Osteoblast (primary cell): ENCODE results near the gene OSBPL5. TPM values are rescaled to one million over a fixed set of nuclear protein-coding genes. Genes with fewer than 3 reads are reported as not detected.

Experiments used
- DNase-seq: peaks from one replicate; pipeline ENCODE4 v3.0.0; 2011; ENCODE audit warnings: low spot score, mixed read lengths; ENCODE audit not compliant: insufficient read length; ENCODE audit errors: missing footprints
- H2AFZ ChIP-seq: 2 replicates; pipeline ENCODE4 v1.6.0; 2011; ENCODE audit warnings: mild to moderate bottlenecking, low read length
- H3K27ac ChIP-seq: 2 replicates; pipeline ENCODE4 v1.5.1; 2011; ENCODE audit warnings: mild to moderate bottlenecking, low read depth, low read length, moderate library complexity
- H3K27me3 ChIP-seq: 2 replicates; pipeline ENCODE4 v1.6.0; 2012; ENCODE audit warnings: mild to moderate bottlenecking, control low read depth, inconsistent platforms, low read length, moderate library complexity; ENCODE audit not compliant: insufficient read depth
- H3K36me3 ChIP-seq: 2 replicates; pipeline ENCODE4 v1.5.1; 2011; ENCODE audit warnings: mild to moderate bottlenecking, low read length, control low read depth, moderate library complexity; ENCODE audit not compliant: insufficient read depth
- H3K4me1 ChIP-seq: 2 replicates; pipeline ENCODE4 v1.5.1; 2011; ENCODE audit warnings: mild to moderate bottlenecking, low read length, control low read depth, moderate library complexity; ENCODE audit not compliant: insufficient read depth
- H3K4me2 ChIP-seq: 2 replicates; pipeline ENCODE4 v1.6.0; 2011; ENCODE audit warnings: mild to moderate bottlenecking, low read length; ENCODE audit not compliant: insufficient read depth
- H3K4me3 ChIP-seq: fragments of 200-600 bp; sonication (generic); 3 replicates; pipeline ENCODE4 v1.5.1; 2012; ENCODE audit warnings: mild to moderate bottlenecking, low read length, inconsistent platforms; ENCODE audit not compliant: insufficient read depth
- H3K79me2 ChIP-seq: 2 replicates; pipeline ENCODE4 v1.6.0; 2012; ENCODE audit warnings: mild to moderate bottlenecking, low read length, control low read depth, inconsistent platforms; ENCODE audit not compliant: insufficient read depth
- H3K9me3 ChIP-seq: 2 replicates; pipeline ENCODE4 v1.5.1; 2011; ENCODE audit warnings: low read depth, low read length, control low read depth
- H4K20me1 ChIP-seq: 2 replicates; pipeline ENCODE4 v1.6.0; 2012; ENCODE audit warnings: mild to moderate bottlenecking, low read length, control low read depth; ENCODE audit not compliant: insufficient read depth
- total RNA-seq: library from RNA; depleted of rRNA; stranded (reverse); fragments of >200 nt; gene quantifications from 2 replicates; pipeline ENCODE4 v1.2.3, GENCODE V29; 2012
- TF ChIP-seq, protein P1 (sequence below): IDR thresholded peaks from 2 replicates; pipeline ENCODE4 v1.5.1; 2011; ENCODE audit warnings: mild to moderate bottlenecking, low read depth, low read length, moderate library complexity; ENCODE audit errors: extremely low read depth

Gene OSBPL5
- total RNA-seq, 1 donor = 49.9 TPM

DNA sequence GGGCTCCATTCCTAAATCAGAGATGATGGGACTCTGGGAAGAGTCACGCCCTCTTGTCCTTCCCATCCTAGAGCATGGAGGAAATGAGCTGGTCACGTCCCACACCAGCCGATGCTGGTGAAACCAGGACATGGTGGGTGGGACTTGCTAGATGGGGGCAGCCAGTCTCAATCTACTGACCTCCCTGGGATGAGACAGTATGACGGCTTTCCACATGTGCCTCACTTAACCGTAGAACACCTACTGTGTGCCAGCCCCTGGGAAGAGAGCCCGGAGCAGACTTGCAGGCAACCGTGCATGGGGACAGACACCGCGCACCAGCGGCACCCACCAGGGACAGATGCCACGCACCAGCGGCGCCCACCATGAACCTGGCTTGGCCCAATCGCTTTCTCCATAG lies 3.8 kb downstream of the OSBPL5 start:
- TF ChIP-seq, protein P1, sequence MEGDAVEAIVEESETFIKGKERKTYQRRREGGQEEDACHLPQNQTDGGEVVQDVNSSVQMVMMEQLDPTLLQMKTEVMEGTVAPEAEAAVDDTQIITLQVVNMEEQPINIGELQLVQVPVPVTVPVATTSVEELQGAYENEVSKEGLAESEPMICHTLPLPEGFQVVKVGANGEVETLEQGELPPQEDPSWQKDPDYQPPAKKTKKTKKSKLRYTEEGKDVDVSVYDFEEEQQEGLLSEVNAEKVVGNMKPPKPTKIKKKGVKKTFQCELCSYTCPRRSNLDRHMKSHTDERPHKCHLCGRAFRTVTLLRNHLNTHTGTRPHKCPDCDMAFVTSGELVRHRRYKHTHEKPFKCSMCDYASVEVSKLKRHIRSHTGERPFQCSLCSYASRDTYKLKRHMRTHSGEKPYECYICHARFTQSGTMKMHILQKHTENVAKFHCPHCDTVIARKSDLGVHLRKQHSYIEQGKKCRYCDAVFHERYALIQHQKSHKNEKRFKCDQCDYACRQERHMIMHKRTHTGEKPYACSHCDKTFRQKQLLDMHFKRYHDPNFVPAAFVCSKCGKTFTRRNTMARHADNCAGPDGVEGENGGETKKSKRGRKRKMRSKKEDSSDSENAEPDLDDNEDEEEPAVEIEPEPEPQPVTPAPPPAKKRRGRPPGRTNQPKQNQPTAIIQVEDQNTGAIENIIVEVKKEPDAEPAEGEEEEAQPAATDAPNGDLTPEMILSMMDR = no peak
- Histone ChIP-seq H2AFZ (no peak overlapping the region), H3K4me2 (peak overlapping the region; percentile 83), H3K9me3 (no peaks in the 10 kb centered on the region), H3K79me2 (peaks cover 78% of the 10 kb centered on the region), H3K27ac (peak overlapping the region; percentile 58), H3K4me1 (peaks cover 38% of the 10 kb centered on the region), H3K36me3 (no peaks in the 10 kb centered on the region), H4K20me1 (peaks cover 61% of the 10 kb centered on the region), H3K4me3 (peak overlapping the region; percentile 70), H3K27me3 (no peaks in the 10 kb centered on the region)
- peak; percentile 76 for DNase-seq

GRCh38 chr11:3160252-3161031 lies 4.7 kb downstream of the OSBPL5 start:
- Histone ChIP-seq H3K4me1 (peaks cover 43% of the 10 kb centered on the region), H3K4me3 (peak overlapping the region; percentile 70), H3K27ac (peak overlapping the region; percentile 58), H3K79me2 (peaks cover 87% of the 10 kb centered on the region), H3K9me3 (no peaks in the 10 kb centered on the region), H3K36me3 (no peaks in the 10 kb centered on the region), H2AFZ (peak overlapping the region; percentile 47), H4K20me1 (peaks cover 61% of the 10 kb centered on the region), H3K27me3 (no peaks in the 10 kb centered on the region), H3K4me2 (peak overlapping the region; percentile 83)
- TF ChIP-seq, protein P1 = no peak
- DNase-seq = peak; percentile 98

GRCh38 chr11:3159296-3160190 lies 5.6 kb downstream of the OSBPL5 start:
- Histone ChIP-seq H3K27ac (peak overlapping the region; percentile 50), H3K36me3 (no peaks in the 10 kb centered on the region), H3K27me3 (no peaks in the 10 kb centered on the region), H3K4me2 (peak overlapping the region; percentile 83), H3K4me1 (peaks cover 50% of the 10 kb centered on the region), H3K4me3 (peak overlapping the region; percentile 70), H3K79me2 (peaks cover 93% of the 10 kb centered on the region), H4K20me1 (peaks cover 60% of the 10 kb centered on the region), H3K9me3 (no peaks in the 10 kb centered on the region), H2AFZ (peak overlapping the region; percentile 25)
- TF ChIP-seq, protein P1 = no peak
- peak; percentile 70 for DNase-seq

- Histone ChIP-seq H2AFZ (no peak overlapping the region), H4K20me1 (peaks cover 53% of the 10 kb centered on the region), H3K27me3 (no peaks in the 10 kb centered on the region), H3K4me2 (no peak overlapping the region), H3K27ac (no peak overlapping the region), H3K9me3 (no peaks in the 10 kb centered on the region), H3K79me2 (peaks cover 93% of the 10 kb centered on the region), H3K36me3 (no peaks in the 10 kb centered on the region), H3K4me3 (no peak overlapping the region), H3K4me1 (peaks cover 50% of the 10 kb centered on the region)
- TF ChIP-seq, protein P1 = no peak
- DNase-seq = peak; percentile 35
Measured at GRCh38 chr11:3158821-3159220, 6.3 kb downstream of the OSBPL5 start.
